ENCODE measurements around the gene ZMIZ1.

GRCh38 chr10:79192677-79193003 lies 123.9 kb downstream of the ZMIZ1 start:
- no peak for TF ChIP-seq MAZ (IDR thresholded peaks at IDR 0.05; ENCODE audit: borderline replicate concordance, low read depth, low read length)
- TF ChIP-seq CTCF (IDR thresholded peaks at IDR 0.05), result no peak
- TF ChIP-seq CHD2 (IDR thresholded peaks at IDR 0.05; ENCODE audit: low read length, partially characterized antibody), result no peak
- TF ChIP-seq FOSL2 (IDR thresholded peaks at IDR 0.05), result 0 out of 2 replicates have a peak, but pooled peaks have one; percentile 30
- peak; percentile 22; the same call in 1 of the 2 replicates for TF ChIP-seq FOSL2 (CRISPR knock-in tag; IDR thresholded peaks at IDR 0.05)
- TF ChIP-seq MAX (IDR thresholded peaks at IDR 0.05), result no peak
- TF ChIP-seq JUNB (IDR thresholded peaks at IDR 0.05), result no peak
- no peak for TF ChIP-seq NPAS2 (CRISPR knock-in tag; IDR thresholded peaks at IDR 0.05; ENCODE audit: borderline replicate concordance)
- TF ChIP-seq EHMT2 (IDR thresholded peaks at IDR 0.05; ENCODE audit: low read depth), result no peak
- no peak for TF ChIP-seq EP300 (IDR thresholded peaks at IDR 0.05)
- no peak for TF ChIP-seq POLR2A (IDR thresholded peaks at IDR 0.05; ENCODE audit: low read length)
- TF ChIP-seq RCOR1 (IDR thresholded peaks at IDR 0.05; ENCODE audit: low read depth, low read length), result no peak
- TF ChIP-seq SMC3 (IDR thresholded peaks at IDR 0.05), result no peak
- TF ChIP-seq SREBF2 (IDR thresholded peaks at IDR 0.05), result no peak
